ENCODE results near the gene ATXN1L.

GRCh38 chr16:71826533-71827017, 19.2 kb upstream of the ATXN1L start:
- TF ChIP-seq LEF1 (IDR thresholded peaks at IDR 0.05; ENCODE audit: borderline replicate concordance) (no peak), SP1 (IDR thresholded peaks at IDR 0.05) (no peak), ELF4 (IDR thresholded peaks at IDR 0.05) (no peak), ZNF384 (IDR thresholded peaks at IDR 0.05) (no peak), HDGF (IDR thresholded peaks at IDR 0.05; ENCODE audit: borderline replicate concordance) (no peak), BHLHE40 (IDR thresholded peaks at IDR 0.05; ENCODE audit: borderline replicate concordance) (no peak), FOXM1 (IDR thresholded peaks at IDR 0.05; ENCODE audit: borderline replicate concordance) (no peak), CTBP1 (IDR thresholded peaks at IDR 0.05; ENCODE audit: borderline replicate concordance) (no peak), FOXK2 (IDR thresholded peaks at IDR 0.05) (no peak)
- TF ChIP-seq, protein P1, sequence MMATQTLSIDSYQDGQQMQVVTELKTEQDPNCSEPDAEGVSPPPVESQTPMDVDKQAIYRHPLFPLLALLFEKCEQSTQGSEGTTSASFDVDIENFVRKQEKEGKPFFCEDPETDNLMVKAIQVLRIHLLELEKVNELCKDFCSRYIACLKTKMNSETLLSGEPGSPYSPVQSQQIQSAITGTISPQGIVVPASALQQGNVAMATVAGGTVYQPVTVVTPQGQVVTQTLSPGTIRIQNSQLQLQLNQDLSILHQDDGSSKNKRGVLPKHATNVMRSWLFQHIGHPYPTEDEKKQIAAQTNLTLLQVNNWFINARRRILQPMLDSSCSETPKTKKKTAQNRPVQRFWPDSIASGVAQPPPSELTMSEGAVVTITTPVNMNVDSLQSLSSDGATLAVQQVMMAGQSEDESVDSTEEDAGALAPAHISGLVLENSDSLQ (IDR thresholded peaks at IDR 0.05) = no peak

All from HEK293T (cell line).